GM18870 (cell line): Measurements from ENCODE around the gene CREG2.

Source experiments
- ATAC-seq: cut with Tn5 transposase; IDR thresholded peaks from one replicate; pipeline ENCODE4 v1.9.1; 2021; ENCODE audit warnings: moderate library complexity; ENCODE audit not compliant: unreplicated experiment

CREG2 gene, protein sequence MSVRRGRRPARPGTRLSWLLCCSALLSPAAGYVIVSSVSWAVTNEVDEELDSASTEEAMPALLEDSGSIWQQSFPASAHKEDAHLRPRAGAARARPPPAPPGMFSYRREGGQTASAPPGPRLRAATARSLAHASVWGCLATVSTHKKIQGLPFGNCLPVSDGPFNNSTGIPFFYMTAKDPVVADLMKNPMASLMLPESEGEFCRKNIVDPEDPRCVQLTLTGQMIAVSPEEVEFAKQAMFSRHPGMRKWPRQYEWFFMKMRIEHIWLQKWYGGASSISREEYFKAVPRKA

DNA sequence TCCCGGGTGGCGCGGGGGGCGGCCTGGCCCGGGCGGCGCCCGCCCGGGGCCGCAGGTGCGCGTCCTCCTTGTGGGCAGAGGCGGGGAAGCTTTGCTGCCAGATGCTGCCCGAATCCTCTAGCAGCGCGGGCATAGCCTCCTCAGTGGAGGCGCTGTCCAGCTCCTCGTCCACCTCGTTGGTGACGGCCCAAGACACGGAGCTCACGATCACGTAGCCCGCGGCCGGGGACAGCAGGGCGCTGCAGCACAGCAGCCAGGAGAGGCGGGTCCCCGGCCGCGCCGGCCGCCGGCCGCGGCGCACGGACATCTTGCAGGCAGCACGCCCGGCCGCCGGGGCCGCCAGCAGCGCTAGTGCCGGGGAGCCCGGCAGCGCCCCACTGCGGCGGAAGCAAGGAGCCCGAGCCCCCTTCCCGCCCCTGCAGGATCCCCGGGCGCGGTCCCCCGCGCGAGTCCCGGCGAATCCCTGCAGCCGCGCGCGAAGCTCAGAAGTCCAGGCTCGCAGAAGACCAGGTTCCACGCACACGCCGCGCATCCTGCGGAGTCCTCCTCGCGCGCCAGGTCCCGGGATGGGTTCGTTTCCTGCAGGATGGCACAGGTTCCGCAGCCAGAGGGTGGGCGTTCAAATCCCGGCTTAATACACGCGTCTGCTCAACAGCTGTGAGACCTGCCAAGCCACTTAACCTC is at the start of gene CREG2:
Gene CREG2, minus strand, starts transcription at position 353 of the 684 bp plus-strand sequence. Its CDS starts 46 bp downstream, at position 307.
- ATAC-seq, result no peak

DNA sequence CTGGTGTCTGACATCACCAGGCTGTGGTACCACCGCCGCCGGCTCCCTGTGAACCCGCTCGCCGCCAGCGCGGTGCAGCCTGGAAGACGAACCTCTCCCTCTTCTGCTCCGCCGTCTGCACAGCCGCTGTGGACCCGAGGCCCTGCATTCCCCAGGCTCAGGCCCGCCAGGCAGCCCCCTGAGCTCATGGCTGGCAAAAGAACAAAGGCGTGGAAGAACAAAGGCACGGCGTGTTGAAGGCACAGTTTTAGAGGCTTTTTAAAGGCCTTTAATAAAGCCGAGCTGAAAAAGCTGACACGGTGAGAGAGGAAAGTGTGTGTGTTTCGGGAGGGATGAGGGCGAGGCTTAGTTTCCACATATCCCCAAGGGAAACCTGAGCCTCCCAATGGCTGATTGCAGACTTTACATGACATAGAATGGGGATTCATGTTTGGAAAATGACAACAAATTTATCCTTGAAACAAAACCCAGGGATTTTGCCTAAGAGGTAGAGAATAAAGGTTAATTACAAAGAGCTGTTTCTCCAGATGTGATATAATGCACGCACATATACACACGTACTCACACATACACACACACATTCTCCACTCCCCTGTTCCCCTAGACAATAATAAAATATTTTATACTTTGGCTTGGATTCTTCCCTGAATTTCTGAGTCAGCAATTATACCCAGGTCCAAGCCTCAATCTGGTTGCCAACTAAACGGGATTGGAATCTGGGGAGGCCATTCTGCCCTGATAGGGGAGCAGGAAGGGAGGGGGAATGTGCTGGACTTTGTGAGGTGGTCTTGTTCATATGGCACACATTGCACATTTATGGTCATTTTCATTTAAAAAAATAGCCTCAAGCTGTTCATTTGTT is 47.9 kb upstream of the CREG2 start:
- ATAC-seq, result no peak

DNA sequence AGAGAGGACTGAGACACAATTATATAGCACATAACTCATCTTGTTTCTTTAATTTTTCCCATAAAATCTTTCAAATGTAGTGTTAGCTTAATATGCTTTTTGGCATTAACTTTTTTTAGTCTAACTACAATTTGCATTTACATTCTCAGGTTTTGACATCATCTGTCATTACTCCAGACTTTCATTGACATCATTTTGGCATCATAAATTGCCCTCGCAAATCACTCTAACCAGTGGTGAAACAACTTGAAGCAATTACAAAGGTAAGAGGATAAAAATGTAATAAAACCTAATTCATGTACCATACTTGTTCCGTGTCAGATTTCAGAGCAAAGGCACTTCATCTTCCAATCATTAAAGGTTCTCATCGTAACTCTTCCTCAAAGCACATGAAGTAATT is 46.2 kb upstream of the CREG2 start:
- ATAC-seq, result no peak

DNA sequence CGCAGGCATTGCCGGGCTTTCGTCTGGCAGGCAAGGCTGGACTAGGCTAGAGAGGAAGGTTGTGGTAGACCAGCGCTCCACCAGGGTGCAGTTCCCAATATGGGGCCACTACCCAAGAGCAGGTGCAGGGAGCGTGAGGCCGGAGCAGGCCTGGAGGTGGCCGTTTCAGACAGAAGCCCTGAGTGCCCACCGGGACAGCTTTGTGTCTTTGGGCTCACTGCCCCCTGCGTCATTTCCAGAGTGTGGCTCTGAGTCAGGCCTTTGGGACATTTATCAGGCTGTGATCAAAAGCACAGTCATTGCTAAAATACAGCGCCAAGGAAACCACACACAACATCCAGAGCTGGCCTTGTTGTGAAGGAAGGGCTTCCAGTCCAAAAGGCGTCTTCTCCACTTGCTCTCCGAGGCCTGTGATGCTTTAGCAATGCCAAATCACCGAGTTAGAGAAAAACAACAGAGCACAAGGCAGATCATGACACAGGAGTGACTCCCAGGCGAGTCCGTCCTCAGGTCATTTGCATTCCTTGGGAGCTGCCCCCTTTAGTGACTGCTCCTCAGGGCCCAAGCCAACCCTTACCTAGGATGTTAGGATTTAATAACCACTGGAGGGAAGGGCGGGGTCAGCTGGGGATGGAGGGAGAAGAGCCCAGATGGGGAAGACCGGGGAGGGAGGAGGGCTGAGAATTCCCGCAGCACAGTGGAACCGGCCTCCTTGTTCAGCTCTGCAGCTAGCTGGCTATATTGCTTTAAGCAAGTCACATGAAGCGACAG is 45.3 kb upstream of the CREG2 start:
- ATAC-seq, result no peak

DNA sequence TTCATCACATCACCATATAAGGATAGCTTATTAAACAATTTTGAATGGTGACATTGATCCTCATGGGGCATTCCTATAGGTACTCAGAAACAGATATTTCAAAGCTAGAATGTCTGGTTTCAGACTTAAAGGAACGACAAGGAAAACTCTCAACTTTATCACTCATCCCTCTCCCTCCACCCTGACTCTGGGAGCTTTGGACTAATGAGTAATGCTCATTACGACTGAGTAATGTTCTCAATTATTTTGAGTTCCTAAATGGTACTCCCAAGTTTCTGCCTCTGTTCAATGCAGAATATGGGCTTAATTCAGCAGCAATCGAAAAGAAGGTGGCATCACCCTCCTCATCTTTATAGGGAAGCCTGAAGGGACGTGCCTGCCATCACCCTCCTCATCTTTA is 44.2 kb upstream of the CREG2 start:
- ATAC-seq, result no peak

DNA sequence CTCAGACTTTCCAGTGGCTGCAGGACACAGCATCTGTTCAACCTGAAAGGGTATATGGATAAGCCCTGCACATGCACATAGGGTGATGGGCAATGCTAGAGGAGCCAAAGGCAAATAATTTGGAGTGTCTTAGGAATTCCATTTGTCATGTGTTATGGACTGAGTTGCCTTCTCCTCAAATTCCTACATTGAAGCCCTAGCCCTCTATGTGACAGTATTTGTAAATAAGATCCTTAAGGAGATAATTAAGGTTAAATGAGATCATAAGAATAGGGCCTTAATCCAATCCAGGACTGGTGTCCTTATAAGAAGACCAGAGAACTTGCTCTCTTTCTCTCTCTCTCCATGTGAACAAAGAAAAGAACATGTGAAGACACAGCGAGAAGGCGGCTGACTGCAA is 42.9 kb upstream of the CREG2 start:
- ATAC-seq, result no peak

DNA sequence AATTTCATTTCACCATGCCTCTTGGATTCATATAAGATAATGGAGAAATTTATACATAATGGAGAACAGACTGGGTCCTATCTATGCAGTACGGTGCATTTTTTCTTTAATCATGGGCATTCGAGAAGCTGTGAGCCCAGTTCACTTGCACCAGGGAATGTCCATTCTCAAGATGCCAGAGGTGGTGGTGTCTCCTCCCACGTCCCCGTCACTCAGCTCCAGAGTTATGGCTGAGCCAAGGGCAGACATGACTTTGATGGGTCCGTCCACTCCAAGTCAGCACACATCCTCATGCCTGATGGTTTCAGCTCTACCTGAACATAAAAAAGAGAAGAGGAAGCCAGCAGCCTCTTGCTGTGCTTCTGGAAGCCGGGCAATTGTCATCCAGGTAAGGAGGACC is 42.1 kb upstream of the CREG2 start:
- no peak for ATAC-seq

DNA sequence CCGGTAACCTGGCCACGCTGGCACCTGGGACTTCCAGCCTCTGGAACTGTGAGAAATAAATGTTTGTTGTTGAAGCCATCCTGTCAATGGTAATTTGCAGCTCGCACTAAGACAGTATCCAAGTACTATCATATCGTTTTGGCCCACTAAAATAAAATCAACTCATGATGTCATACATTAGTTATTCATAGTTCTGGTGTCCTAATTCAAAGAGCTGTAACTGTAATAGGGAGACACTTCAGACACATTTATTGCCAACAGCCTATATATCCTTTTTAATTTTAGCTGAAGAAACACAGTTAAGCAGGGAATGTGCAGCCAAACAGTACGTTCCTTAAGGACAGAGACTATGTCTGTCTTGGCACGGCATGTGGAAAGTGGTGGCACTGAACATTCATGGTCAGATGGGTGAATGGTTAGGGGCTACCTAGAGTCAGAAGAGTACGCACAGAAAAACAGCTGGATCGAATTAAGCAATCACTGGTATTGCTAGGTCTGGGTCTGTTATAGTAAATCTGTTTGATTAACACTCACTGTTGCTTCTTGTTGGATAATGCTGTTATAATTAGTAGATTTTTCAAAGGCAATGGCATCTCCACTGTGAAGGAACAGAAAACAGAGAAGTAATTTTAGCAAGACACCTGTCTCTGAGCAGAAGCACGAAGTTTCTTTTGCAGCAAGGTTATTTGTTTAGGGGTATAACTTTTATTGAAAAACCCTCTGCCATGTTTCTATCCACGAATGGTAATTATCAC is 41.3 kb upstream of the CREG2 start:
- no peak for ATAC-seq

DNA sequence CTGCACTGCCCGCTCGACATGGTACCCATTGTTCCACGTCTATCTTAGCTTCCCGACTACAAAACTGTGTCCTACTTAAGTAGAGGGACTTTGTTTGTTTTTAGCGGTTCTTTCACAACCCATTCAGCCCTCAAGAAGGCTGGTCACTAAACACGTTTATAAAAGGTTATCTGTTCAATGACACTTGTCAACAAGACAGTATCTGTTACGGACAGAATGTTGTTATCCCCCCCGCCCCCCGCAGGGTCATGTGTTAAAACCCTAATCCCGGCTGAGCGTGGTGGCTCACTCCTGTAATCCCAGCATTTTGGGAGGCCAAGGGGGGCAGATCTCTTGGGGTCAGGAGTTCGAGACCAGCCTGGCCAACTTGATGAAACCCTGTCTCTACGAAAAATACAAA is 40.4 kb upstream of the CREG2 start:
- no peak for ATAC-seq

DNA sequence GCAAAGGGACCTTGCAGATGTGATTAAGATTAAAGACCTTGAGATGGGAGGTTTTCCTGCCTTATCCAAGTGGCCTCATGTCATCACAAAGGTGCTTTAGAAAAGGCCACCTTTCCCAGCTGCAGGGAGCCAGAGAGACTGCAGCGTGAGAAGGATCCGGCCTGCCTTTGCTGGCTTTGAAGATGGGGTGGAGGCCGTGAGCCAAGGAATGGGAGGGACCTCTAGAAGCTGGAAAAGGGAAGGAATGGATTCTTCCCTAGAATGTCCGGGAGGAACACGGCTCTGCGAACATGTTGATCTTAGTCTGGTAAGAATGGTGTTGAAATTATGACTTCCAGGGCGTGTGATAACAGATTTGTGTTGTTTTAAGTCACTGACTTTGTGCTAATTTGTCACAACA is 39.9 kb upstream of the CREG2 start:
- no peak for ATAC-seq

DNA sequence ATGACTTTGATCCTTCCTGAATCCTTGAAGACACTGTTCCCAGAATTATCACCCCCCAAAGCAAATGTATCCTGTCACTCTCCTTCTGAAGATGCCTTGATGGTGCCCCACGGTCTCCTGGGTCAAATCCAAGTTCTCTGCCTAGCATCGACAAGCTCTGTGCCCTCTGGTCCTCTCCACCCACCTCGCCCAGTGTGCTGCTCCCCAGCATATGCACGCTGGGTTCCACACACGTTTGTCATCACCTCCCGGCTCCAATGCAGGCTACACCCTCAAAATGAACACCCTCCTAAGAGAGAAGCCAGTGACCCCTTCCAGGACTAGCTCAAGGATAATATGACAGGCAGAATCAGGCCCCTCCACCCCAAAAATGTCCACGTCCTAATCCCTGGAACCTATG is 39.5 kb upstream of the CREG2 start:
- no peak for ATAC-seq

DNA sequence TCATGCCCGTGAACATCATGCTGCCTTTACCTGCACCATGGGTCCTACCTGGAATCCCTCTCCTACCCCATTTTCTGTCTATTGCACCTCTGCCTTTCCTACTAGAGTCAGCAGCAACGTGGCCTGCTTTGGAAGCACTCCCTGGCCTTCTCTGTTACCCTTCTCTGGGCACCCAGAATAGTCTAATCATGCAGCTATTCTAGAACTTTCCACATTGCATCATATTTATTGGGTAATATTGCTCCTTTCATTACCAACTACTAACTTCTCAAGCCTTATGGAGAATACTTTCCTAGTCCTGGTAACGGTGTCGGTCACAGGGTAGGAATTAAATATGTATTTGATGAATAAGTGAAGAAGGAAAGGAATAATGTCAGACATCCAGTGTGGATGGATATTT is 33.3 kb upstream of the CREG2 start:
- no peak for ATAC-seq

DNA sequence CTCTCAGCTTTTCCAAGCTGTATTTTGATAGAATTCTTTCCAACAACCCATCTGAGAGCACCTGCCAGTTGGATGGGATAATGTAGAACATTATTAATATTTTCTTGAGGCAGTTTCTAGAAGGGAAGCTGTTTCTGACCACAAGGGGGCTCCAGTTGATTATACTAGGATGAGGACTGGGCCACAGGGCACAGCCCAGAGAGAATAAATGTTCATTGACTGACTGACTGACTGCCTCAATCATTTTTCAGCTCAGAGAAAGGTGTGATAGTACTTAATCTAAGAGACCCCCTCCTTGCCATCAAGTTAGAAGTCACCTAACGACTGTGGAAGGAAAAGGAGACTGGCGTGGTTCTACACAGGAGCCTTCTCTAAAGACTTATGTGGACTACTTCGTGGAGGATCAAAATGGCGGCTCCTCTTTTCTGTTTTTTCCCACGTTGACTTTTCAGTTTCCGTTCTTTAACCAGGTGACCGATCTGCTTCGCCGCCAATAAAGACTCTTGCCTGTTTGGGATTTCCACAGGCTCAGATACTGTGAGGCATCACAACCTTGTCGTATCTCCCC is 31.9 kb upstream of the CREG2 start:
- no peak for ATAC-seq

DNA sequence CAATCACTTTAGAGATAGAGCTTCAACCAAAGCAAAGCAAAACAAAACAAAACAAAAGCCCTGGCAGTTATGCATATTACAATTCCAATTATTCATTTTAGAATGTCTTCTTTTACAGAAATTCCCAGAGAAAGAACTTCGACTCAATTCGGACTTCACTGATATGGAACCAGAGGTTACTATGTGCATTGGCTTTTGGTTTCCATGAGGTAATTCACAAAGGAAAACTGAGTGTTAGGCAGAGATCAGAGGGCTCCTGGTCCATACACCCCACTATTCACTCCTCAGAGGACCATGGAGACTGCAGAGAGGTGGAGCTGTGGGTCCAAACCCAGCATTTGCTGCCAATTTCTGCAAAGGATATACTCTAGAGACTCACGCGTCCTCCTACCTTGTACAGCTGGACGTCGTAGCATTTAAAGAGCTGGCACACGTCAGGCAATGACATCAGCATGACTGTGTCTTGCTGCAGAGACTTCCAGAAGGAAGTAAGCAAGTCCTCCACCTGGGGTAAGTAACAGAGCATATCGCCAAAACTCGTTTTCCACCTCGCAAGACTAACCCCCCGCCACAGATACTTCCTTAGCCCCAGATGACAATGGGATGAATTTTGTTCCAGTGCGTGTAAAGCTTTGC is 31.3 kb upstream of the CREG2 start:
- no peak for ATAC-seq

DNA sequence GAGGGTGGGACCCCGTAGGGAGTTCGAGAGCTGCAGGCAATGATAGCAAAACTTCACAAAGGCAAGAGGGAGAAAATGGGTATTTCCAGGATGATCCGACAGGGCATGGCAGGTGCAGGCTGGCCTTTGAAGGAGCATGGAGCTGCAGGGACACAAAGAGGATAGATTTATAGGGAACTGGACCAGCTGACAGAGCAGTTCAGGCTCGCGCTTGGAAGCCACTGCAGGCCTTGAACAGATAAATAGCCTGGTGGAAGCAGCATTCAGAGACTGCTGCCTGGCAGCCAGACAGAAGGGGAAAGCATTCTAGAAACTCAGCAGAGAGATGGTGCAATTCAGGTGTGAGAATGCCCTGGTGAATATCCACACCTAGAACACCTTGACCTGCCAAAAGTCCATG is 29.3 kb upstream of the CREG2 start:
- ATAC-seq, result no peak

DNA sequence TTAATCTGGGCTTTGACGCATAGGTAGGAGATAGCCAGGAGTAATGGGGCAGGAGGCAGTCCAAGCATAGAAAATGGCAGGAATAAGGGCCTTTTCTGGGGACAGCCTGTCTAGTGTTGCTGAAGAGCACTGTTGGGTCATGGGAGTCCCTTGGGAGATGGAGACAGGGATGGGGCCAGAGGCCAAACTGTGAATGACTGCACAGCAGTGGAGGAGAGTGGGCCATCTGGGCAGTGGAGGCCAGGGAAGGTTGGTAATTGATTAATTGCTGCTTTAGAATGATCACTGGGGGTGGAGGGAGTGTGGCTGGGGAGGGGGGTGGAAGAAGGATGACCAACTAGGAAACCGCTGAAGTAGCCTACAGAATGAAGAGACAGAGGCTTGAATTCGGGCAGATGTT is 28.6 kb upstream of the CREG2 start:
- no peak for ATAC-seq

DNA sequence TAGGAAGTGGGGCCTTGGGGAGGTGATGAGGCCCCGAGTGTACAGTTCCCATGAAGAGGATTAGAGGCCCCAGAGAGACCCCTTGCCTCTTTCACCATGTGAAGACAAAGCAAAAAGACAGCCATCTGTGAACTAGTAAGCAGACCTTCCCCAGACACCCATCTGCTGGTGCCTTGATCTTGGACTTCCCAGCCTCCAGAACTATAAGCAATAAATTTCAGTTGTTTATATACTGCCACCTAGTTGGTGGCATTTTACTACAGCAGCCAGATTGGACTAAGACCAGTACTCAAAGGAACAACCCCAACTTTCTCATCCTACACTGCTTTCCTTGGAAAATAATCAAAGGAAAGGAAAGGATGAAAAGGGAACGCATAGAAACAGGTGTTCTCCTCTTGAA is 27.9 kb upstream of the CREG2 start:
- no peak for ATAC-seq

DNA sequence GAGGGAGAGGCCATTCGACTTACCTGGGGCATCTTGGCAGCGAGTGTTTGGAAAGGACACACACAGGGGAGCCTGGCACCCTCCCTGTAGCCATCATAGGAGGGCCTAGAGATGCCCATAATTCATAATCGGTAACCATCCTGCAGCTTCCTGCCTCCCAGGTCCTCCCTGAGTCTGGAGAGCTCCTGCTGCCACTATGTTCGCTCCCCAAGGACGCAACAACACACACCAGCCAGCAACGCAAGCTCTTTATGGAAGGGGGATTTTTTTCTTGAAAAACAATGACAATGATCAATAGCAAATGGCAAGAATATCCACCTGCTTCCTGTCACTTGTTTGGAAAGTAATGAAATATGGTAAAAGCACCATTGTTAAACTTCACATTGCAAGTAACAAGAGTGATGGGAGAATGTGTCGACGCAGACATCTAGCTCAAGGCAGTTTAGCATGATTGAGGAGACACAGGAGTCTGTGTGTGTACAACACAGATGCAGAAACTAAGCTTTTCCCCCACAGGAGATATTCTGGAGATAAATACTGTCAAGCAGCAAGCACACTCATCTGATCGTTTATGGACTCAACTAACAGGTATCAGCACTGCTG is 24.9 kb upstream of the CREG2 start:
- no peak for ATAC-seq

DNA sequence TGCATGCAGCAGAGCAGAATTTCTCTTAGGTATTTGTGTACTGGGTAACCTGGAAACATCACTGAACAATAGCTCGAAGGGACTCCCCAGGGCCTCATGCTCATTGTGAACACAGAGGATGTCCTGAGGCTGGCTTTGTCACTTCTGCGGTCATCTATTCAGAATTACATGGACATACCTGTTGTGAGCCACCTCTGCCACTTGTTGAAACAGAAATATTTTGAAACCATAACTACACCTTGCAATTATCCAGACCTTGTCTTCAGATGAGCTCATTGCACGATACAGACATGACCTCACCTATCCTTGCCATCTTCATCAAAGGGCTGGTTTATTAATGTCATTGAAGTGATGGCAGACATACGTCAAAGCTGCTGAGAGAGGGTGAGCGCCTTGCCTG is 23.4 kb upstream of the CREG2 start:
- ATAC-seq, result no peak
